ENCODE measurements around the gene SCN4B.

DNA sequence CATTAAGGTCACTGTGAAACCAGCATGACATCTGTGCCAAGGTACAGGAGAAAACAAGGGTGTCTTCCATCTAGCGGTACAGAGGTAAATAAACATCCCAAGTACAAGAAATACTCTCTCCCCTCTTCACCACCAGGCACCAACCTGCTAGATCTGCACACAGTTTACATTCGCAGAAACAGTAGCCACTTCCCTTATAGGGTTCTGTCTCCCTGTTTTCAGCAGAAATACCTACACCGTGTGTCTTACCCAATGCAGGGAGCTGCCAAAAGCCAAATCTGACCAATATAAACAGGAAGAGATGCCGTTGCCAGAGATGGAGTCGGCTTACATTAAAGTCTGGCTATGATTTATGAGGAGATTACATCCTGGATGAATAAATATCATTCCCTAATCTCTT, 1.2 kb downstream of the SCN4B start:
- TF ChIP-seq TCF7 (IDR thresholded peaks at IDR 0.05; ENCODE audit: borderline replicate concordance) (no peak), SMC3 (IDR thresholded peaks at IDR 0.05; ENCODE audit: borderline replicate concordance, low read length) (no peak), CREB1 (IDR thresholded peaks at IDR 0.05; ENCODE audit: low read depth) (no peak), SP1 (IDR thresholded peaks at IDR 0.05; ENCODE audit: low read depth, low read length) (no peak), NFIC (IDR thresholded peaks at IDR 0.05; ENCODE audit: low read depth, low read length) (no peak), CBFB (IDR thresholded peaks at IDR 0.05; ENCODE audit: low read depth) (no peak), FOS (IDR thresholded peaks at IDR 0.05; ENCODE audit: borderline replicate concordance, extremely low read depth, insufficient read length) (no peak), POLR2AphosphoS5 (IDR thresholded peaks at IDR 0.05; ENCODE audit: low read length) (no peak), POLR2A (IDR thresholded peaks at IDR 0.05; ENCODE audit: low read depth, low read length) (no peak)
- TF ChIP-seq, protein P1, sequence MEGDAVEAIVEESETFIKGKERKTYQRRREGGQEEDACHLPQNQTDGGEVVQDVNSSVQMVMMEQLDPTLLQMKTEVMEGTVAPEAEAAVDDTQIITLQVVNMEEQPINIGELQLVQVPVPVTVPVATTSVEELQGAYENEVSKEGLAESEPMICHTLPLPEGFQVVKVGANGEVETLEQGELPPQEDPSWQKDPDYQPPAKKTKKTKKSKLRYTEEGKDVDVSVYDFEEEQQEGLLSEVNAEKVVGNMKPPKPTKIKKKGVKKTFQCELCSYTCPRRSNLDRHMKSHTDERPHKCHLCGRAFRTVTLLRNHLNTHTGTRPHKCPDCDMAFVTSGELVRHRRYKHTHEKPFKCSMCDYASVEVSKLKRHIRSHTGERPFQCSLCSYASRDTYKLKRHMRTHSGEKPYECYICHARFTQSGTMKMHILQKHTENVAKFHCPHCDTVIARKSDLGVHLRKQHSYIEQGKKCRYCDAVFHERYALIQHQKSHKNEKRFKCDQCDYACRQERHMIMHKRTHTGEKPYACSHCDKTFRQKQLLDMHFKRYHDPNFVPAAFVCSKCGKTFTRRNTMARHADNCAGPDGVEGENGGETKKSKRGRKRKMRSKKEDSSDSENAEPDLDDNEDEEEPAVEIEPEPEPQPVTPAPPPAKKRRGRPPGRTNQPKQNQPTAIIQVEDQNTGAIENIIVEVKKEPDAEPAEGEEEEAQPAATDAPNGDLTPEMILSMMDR (IDR thresholded peaks at IDR 0.05 in 2 of 3, conservative IDR thresholded peaks at IDR 0.05 in 1 of 3; ENCODE audit: control insufficient read depth in 2 of 3, extremely low read depth in 1 of 3, insufficient read depth in 1 of 3, low read depth in 3 of 3, low read length in 3 of 3), result no peak

All from GM12878 (cell line).